K562 (cell line): Measurements from ENCODE around the gene LAGE3. TPM values are rescaled to one million over a fixed set of nuclear protein-coding genes. Genes with fewer than 3 reads are reported as not detected.

Experiments used
- CREBBP ChIP-seq: IDR thresholded peaks from one replicate; pipeline ENCODE4 v1.6.1; 2012; ENCODE audit warnings: low read depth, mild to moderate bottlenecking, control low read depth, inconsistent platforms, low read length
- HIVEP1 ChIP-seq: fragments of 250-450 bp; sonication (Bioruptor Pico); IDR thresholded peaks from 2 replicates; pipeline ENCODE4 v1.4.0; 2020; ENCODE audit warnings: mild to moderate bottlenecking
- HMG20B ChIP-seq: fragments of 250-450 bp; sonication (Bioruptor Pico); IDR thresholded peaks from 2 replicates; pipeline ENCODE4 v1.5.0; 2021; ENCODE audit warnings: mild to moderate bottlenecking
- HNRNPH1 ChIP-seq: fragments of 200-400 bp; formaldehyde crosslinking; optimal IDR thresholded peaks from 2 replicates; pipeline ENCODE3; 2017; ENCODE audit warnings: low read depth, mild to moderate bottlenecking, low read length, moderate library complexity
- MAX ChIP-seq: sonication (generic); formaldehyde crosslinking; IDR thresholded peaks from 2 replicates; pipeline ENCODE4 v1.9.0; 2022; ENCODE audit warnings: mild to moderate bottlenecking, missing genetic modification reagents
- NCOA1 ChIP-seq: fragments of 450-650 bp; IDR thresholded peaks from 2 replicates; pipeline ENCODE4 v1.6.1; 2016; ENCODE audit warnings: low read depth
- NCOA2 ChIP-seq, 2 experiments: fragments of 450-650 bp; IDR thresholded peaks; 2 replicates each; pipeline ENCODE4 v1.6.1; 2018; ENCODE audit warnings: mild to moderate bottlenecking in 2 of 2, moderate library complexity in 1 of 2; ENCODE audit not compliant: partially characterized antibody in 2 of 2
- POLR2H ChIP-seq: IDR thresholded peaks from 2 replicates; pipeline ENCODE4 v1.6.1; 2016; ENCODE audit warnings: missing genetic modification characterization, low read depth, mild to moderate bottlenecking, control low read depth, missing compliant biosample characterization, moderate library complexity
- TAF7 ChIP-seq: fragments of 450-650 bp; IDR thresholded peaks from 2 replicates; pipeline ENCODE4 v1.6.1; 2016; ENCODE audit warnings: missing genetic modification characterization, missing compliant biosample characterization
- TCF7 ChIP-seq: sonication (generic); IDR thresholded peaks from 2 replicates; pipeline ENCODE4 v1.6.1; 2016; ENCODE audit warnings: antibody characterized with exemption, borderline replicate concordance
- ZBTB1 ChIP-seq: sonication (generic); formaldehyde crosslinking; IDR thresholded peaks from 2 replicates; pipeline ENCODE4 v1.8.1; 2023; ENCODE audit warnings: missing genetic modification reagents, low read depth, mild to moderate bottlenecking, borderline replicate concordance
- ZFX ChIP-seq: sonication (generic); formaldehyde crosslinking; IDR thresholded peaks from 2 replicates; pipeline ENCODE4 v1.8.0; 2022; ENCODE audit warnings: mild to moderate bottlenecking, missing genetic modification reagents, moderate library complexity
- ZNF24 ChIP-seq: fragments of 450-650 bp; IDR thresholded peaks from 2 replicates; pipeline ENCODE4 v1.6.1; 2016
- ZNF263 ChIP-seq: sonication (generic); formaldehyde crosslinking; IDR thresholded peaks from 2 replicates; pipeline ENCODE4 v1.8.0; 2022; ENCODE audit warnings: mild to moderate bottlenecking, missing genetic modification reagents, borderline replicate concordance
- ZNF282 ChIP-seq: sonication (generic); formaldehyde crosslinking; IDR thresholded peaks from 2 replicates; pipeline ENCODE4 v1.8.1; 2023; ENCODE audit warnings: missing genetic modification reagents
- ZNF609 ChIP-seq: sonication (generic); formaldehyde crosslinking; IDR thresholded peaks from 2 replicates; pipeline ENCODE4 v1.8.1; 2023; ENCODE audit warnings: missing genetic modification reagents, mild to moderate bottlenecking, borderline replicate concordance
- polyA plus RNA-seq, 8 experiments: library from polyadenylated mRNA; depleted of rRNA in 4 of 8; stranded (reverse) in 5 of 8; unstranded in 3 of 8; fragments of >200 nt; fragmentation: Nextera tagmentation in 2 of 8; fragmentation: Illumina TruSeq in 1 of 8; extraction: Ambion mirVana in 2 of 8; extraction: Trizol in 1 of 8; gene quantifications; 2 replicates each; pipeline versions ENCODE4 v1.2.1 to v1.2.3, GENCODE V29; 2011 to 2014; ENCODE audit warnings: inconsistent platforms in 1 of 8, missing spikeins in 1 of 8
- total RNA-seq, 7 experiments: library from RNA; depleted of rRNA in 6 of 7; stranded (reverse); fragments of >200 nt in 6 of 7; fragmentation: Illumina TruSeq in 2 of 7; extraction: Trizol in 2 of 7; gene quantifications; 2 replicates each; pipeline versions ENCODE4 v1.2.1 to v1.2.3, GENCODE V29; 2011 to 2021; ENCODE audit warnings: low replicate concordance in 1 of 7
- TF ChIP-seq, protein P1 (sequence below): fragments of 250-450 bp; sonication (Bioruptor Pico); IDR thresholded peaks from 2 replicates; pipeline ENCODE4 v1.8.0; 2022; ENCODE audit warnings: inconsistent platforms
- TF ChIP-seq, protein P2 (sequence below), 3 experiments: fragments of 200-800 bp in 1 of 3; sonication (Bioruptor generic) in 1 of 3; sonication (generic) in 1 of 3; formaldehyde crosslinking in 1 of 3; IDR thresholded peaks; 2 replicates each; pipeline versions ENCODE4 v1.6.1 to v1.8.0; 2016 to 2022; ENCODE audit warnings: mild to moderate bottlenecking in 2 of 3, missing compliant biosample characterization in 2 of 3, missing genetic modification characterization in 2 of 3, missing genetic modification reagents in 1 of 3
- TF ChIP-seq, protein P3 (sequence below): conservative IDR thresholded peaks from 2 replicates; pipeline ENCODE4 v1.6.1; 2011; ENCODE audit warnings: low read depth, mild to moderate bottlenecking, low read length; ENCODE audit not compliant: control insufficient read depth

Gene LAGE3
- total and polyA plus RNA-seq, 9 of the 15 experiments (the other 6 are each of a cell fraction or from before 2014, with no cell fraction given): 28.2 to 125 (median 35.8) TPM

DNA sequence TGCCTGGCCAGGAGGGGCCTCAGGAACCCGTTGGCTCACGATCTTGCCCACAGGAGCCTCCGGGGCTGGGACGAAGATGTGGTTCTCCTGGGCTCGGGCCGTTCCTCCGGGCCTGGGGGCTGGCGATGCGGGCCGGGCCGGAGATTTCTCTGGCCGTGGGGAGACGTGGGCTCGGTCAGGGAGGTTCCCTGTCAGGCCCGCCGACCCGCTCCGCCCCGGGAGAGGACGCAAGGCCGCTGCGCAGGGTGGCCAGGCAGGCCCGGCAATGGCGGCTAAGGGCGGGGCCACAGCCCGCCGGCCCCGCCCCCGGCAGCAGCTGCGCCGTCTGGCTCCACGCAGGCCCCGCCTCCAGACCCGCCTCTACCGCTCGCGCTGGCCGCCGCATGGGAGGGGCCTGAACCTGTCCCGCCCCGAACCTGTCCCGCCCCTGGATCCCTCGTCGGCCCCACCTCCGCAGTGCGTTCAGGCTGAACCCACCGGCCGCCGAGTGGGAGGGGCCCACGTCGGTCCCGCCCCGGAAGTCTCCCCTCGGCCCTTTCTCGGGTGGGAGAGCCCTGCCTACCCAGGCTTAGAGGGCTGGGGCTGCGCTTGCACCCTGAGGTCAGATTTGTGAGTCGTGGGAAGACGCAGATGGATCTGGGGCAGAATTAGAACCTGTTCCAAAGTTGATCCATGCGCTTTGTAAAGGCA lies 37.0 kb upstream of the LAGE3 start, which contains the start of gene FAM3A (continued):
- TF ChIP-seq, protein P1, sequence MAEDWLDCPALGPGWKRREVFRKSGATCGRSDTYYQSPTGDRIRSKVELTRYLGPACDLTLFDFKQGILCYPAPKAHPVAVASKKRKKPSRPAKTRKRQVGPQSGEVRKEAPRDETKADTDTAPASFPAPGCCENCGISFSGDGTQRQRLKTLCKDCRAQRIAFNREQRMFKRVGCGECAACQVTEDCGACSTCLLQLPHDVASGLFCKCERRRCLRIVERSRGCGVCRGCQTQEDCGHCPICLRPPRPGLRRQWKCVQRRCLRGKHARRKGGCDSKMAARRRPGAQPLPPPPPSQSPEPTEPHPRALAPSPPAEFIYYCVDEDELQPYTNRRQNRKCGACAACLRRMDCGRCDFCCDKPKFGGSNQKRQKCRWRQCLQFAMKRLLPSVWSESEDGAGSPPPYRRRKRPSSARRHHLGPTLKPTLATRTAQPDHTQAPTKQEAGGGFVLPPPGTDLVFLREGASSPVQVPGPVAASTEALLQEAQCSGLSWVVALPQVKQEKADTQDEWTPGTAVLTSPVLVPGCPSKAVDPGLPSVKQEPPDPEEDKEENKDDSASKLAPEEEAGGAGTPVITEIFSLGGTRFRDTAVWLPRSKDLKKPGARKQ (CRISPR knock-in tag): no peak
- TF ChIP-seq HIVEP1 (CRISPR knock-in tag) (no peak), NCOA1 (no peak), POLR2H (tag) (peak; percentile 66), ZBTB1 (CRISPR knock-in tag) (no peak), ZFX (CRISPR knock-in tag) (peak; percentile 97), TCF7 (no peak), MAX (no peak), ZNF282 (no peak), CREBBP (no peak), TAF7 (no peak), ZNF263 (no peak), HNRNPH1 (no peak), NCOA2 (IDR thresholded peaks at IDR 0.05; ENCODE audit: partially characterized antibody in 2 of 2) (no peak), ZNF609 (CRISPR knock-in tag) (0 out of 2 replicates have a peak, but pooled peaks have one; percentile 56), HMG20B (CRISPR knock-in tag) (no peak), ZNF24 (no peak)
- TF ChIP-seq, protein P2, sequence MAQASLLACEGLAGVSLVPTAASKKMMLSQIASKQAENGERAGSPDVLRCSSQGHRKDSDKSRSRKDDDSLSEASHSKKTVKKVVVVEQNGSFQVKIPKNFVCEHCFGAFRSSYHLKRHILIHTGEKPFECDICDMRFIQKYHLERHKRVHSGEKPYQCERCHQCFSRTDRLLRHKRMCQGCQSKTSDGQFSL (CRISPR knock-in tag; IDR thresholded peaks at IDR 0.05): no peak
- TF ChIP-seq, protein P2 (tag; IDR thresholded peaks at IDR 0.05): no peak
- TF ChIP-seq, protein P3, sequence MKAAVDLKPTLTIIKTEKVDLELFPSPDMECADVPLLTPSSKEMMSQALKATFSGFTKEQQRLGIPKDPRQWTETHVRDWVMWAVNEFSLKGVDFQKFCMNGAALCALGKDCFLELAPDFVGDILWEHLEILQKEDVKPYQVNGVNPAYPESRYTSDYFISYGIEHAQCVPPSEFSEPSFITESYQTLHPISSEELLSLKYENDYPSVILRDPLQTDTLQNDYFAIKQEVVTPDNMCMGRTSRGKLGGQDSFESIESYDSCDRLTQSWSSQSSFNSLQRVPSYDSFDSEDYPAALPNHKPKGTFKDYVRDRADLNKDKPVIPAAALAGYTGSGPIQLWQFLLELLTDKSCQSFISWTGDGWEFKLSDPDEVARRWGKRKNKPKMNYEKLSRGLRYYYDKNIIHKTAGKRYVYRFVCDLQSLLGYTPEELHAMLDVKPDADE: no peak
